ENCODE results near the gene ZNF605.

- no peak for TF ChIP-seq EZH2 (IDR thresholded peaks at IDR 0.05)
- no peak for TF ChIP-seq FOXP2 (optimal IDR thresholded peaks at IDR 0.05; ENCODE audit: control extremely low read depth, extremely low read length, insufficient read depth)
- TF ChIP-seq POLR2AphosphoS5 (IDR thresholded peaks at IDR 0.05; ENCODE audit: borderline replicate concordance, low read depth, low read length): no peak
Measured at GRCh38 chr12:132954471-132955048, 1.5 kb downstream of the ZNF605 start.

Data from SK-N-MC (cell line).